ENCODE data around the gene DDOST.

The DDOST gene

GRCh38 chr1:20648438-20648837, 12.7 kb downstream of the DDOST start:
- no peak overlapping the region for H3K27ac ChIP-seq
- TF ChIP-seq CTCF (IDR thresholded peaks at IDR 0.05) = no peak
- no peak for TF ChIP-seq ZFX (IDR thresholded peaks at IDR 0.05; ENCODE audit: borderline replicate concordance)

- H3K27ac ChIP-seq = no peak overlapping the region
- TF ChIP-seq CTCF (IDR thresholded peaks at IDR 0.05) (no peak), ZFX (IDR thresholded peaks at IDR 0.05; ENCODE audit: borderline replicate concordance) (no peak)
Observed at GRCh38 chr1:20645414-20645813, 15.8 kb downstream of the DDOST start.

GRCh38 chr1:20644416-20644815, 16.8 kb downstream of the DDOST start:
- H3K27ac ChIP-seq = no peak overlapping the region
- TF ChIP-seq CTCF (IDR thresholded peaks at IDR 0.05) = no peak
- TF ChIP-seq ZFX (IDR thresholded peaks at IDR 0.05; ENCODE audit: borderline replicate concordance) = no peak

GRCh38 chr1:20643080-20643479, 18.1 kb downstream of the DDOST start:
- no peak overlapping the region for H3K27ac ChIP-seq
- no peak for TF ChIP-seq CTCF (IDR thresholded peaks at IDR 0.05)
- TF ChIP-seq ZFX (IDR thresholded peaks at IDR 0.05; ENCODE audit: borderline replicate concordance) = no peak

- H3K27ac ChIP-seq = no peak overlapping the region
- TF ChIP-seq ZFX (IDR thresholded peaks at IDR 0.05; ENCODE audit: borderline replicate concordance) = no peak
- no peak for TF ChIP-seq CTCF (IDR thresholded peaks at IDR 0.05)
Observed at GRCh38 chr1:20641975-20642374, 19.2 kb downstream of the DDOST start.

- no peak for TF ChIP-seq ZFX (IDR thresholded peaks at IDR 0.05; ENCODE audit: borderline replicate concordance)
- TF ChIP-seq CTCF (IDR thresholded peaks at IDR 0.05) = peak; percentile 87
- no peak overlapping the region for H3K27ac ChIP-seq
Observed at GRCh38 chr1:20640183-20640597, 21.0 kb downstream of the DDOST start.

GRCh38 chr1:20636785-20637347, 24.3 kb downstream of the DDOST start:
- TF ChIP-seq CTCF (IDR thresholded peaks at IDR 0.05) = no peak
- TF ChIP-seq ZFX (IDR thresholded peaks at IDR 0.05; ENCODE audit: borderline replicate concordance) = no peak
- no peak overlapping the region for H3K27ac ChIP-seq

Measured in 22Rv1 (cell line).